Hepatocyte (in vitro differentiated cells): ENCODE measurements around the gene FREY1. TPM values are rescaled to one million over a fixed set of nuclear protein-coding genes. Genes with fewer than 3 reads are reported as not detected.

ENCODE experiments used
- DNase-seq: peaks from one replicate; pipeline ENCODE4 v3.0.0-alpha.2; 2016; ENCODE audit warnings: low spot score
- H2AFZ ChIP-seq: fragments of 200-600 bp; sonication (generic); 2 replicates; pipeline ENCODE4 v1.6.0; 2016; ENCODE audit warnings: antibody characterized with exemption, mild to moderate bottlenecking
- H3K27ac ChIP-seq: fragments of 200-600 bp; sonication (generic); 2 replicates; pipeline ENCODE4 v1.5.1; 2016; ENCODE audit warnings: mild to moderate bottlenecking
- H3K27me3 ChIP-seq: fragments of 200-600 bp; sonication (generic); 2 replicates; pipeline ENCODE4 v1.6.1; 2016
- H3K36me3 ChIP-seq: fragments of 200-600 bp; sonication (generic); replicated peaks from 2 replicates; pipeline ENCODE4 v1.5.1; 2016; ENCODE audit warnings: low read depth; ENCODE audit not compliant: insufficient read depth
- H3K4me1 ChIP-seq: fragments of 200-600 bp; sonication (generic); 2 replicates; pipeline ENCODE4 v1.5.1; 2016; ENCODE audit warnings: mild to moderate bottlenecking, moderate library complexity; ENCODE audit not compliant: insufficient read depth
- H3K4me2 ChIP-seq: fragments of 200-600 bp; sonication (generic); 2 replicates; pipeline ENCODE4 v1.6.0; 2016
- H3K4me3 ChIP-seq: fragments of 200-600 bp; sonication (generic); 2 replicates; pipeline ENCODE4 v1.5.1; 2016; ENCODE audit warnings: mild to moderate bottlenecking
- H3K79me2 ChIP-seq: fragments of 200-600 bp; sonication (generic); 2 replicates; pipeline ENCODE4 v1.6.0; 2017; ENCODE audit warnings: mild to moderate bottlenecking
- H3K9me2 ChIP-seq: fragments of 200-600 bp; sonication (generic); replicated peaks from 2 replicates; pipeline ENCODE4 v1.6.0; 2017; ENCODE audit warnings: mild to moderate bottlenecking; ENCODE audit not compliant: insufficient read depth
- H3K9me3 ChIP-seq: fragments of 200-600 bp; sonication (generic); 2 replicates; pipeline ENCODE4 v1.5.1; 2016; ENCODE audit warnings: low read depth, mild to moderate bottlenecking
- H4K20me1 ChIP-seq: fragments of 200-600 bp; sonication (generic); 2 replicates; pipeline ENCODE4 v1.6.0; 2016; ENCODE audit warnings: mild to moderate bottlenecking; ENCODE audit not compliant: insufficient read depth, poor library complexity, severe bottlenecking
- CTCF ChIP-seq: fragments of 200-600 bp; sonication (generic); IDR thresholded peaks from 2 replicates; pipeline ENCODE4 v1.5.1; 2016; ENCODE audit warnings: antibody characterized with exemption, mild to moderate bottlenecking; ENCODE audit not compliant: poor library complexity
- EZH2 ChIP-seq: fragments of 200-600 bp; sonication (generic); IDR thresholded peaks from 2 replicates; pipeline ENCODE4 v1.6.1; 2016; ENCODE audit warnings: antibody characterized with exemption, mild to moderate bottlenecking, borderline replicate concordance
- EZH2phosphoT487 ChIP-seq: fragments of 200-600 bp; sonication (generic); IDR thresholded peaks from one replicate; pipeline ENCODE4 v1.6.1; 2018; ENCODE audit warnings: antibody characterized with exemption, mild to moderate bottlenecking, low read depth, moderate library complexity; ENCODE audit not compliant: unreplicated experiment, severe bottlenecking
- WGBS: methylation state at CpG from one replicate; pipeline ENCODE4 v1.1.6; 2016; ENCODE audit warnings: low lambda C conversion rate; ENCODE audit errors: missing lambda C conversion rate; 5-methylcytosine and 5-hydroxymethylcytosine counted together
- polyA plus RNA-seq: library from polyadenylated mRNA; unstranded; fragments of >200 nt; fragmentation: Nextera tagmentation; extraction: Ambion mirVana; gene quantifications from 2 replicates; pipeline ENCODE4 v1.2.1, GENCODE V29; 2016
- total RNA-seq: library from RNA; depleted of rRNA; stranded (reverse); fragments of >200 nt; gene quantifications from 2 replicates; pipeline ENCODE4 v1.2.3, GENCODE V29; 2014

FREY1 gene
- total and polyA plus RNA-seq, 2 experiments from 2014 or later: not detected

DNA sequence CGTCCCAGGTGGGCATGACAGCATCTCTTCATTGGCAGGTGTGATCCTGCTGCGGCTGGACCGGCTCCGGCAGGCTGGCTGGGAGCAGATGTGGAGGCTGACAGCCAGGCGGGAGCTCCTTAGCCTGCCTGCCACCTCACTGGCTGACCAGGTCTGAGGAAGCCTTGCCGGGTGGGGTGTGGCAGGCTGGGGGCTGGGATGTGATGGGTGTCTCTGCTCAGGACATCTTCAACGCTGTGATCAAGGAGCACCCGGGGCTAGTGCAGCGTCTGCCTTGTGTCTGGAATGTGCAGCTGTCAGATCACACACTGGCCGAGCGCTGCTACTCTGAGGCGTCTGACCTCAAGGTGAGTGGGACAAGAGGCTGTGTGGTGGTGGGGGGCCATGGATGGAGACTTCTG is 18.9 kb upstream of the FREY1 start:
- H3K4me3 ChIP-seq: no peak overlapping the region

DNA sequence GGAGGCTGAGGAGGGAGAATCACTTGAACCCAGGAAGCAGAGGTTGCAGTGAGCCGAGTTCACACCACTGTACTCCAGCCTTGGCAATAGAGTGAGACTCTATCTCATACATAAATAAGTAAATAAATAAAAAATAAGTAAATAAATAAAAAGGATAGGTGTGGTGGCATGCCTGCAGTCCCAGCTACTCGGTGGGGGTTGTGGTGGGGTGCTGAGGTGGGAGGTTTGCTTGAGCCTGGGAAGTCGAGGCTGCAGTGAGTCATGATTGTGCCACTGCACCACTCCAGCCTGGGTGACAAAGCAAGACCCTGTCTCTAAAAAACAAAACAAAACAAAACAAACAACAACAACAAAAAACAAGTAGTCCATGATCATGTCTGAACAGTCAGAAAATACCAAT is 18.5 kb upstream of the FREY1 start:
- Histone ChIP-seq H3K27ac (no peak overlapping the region), H4K20me1 (no peaks in the 10 kb centered on the region), H2AFZ (no peak overlapping the region), H3K9me2 (no peaks in the 10 kb centered on the region), H3K36me3 (no peaks in the 10 kb centered on the region), H3K9me3 (no peaks in the 10 kb centered on the region), H3K79me2 (no peaks in the 10 kb centered on the region), H3K4me1 (peaks cover 12% of the 10 kb centered on the region), H3K27me3 (peaks cover 8% of the 10 kb centered on the region), H3K4me2 (no peak overlapping the region), H3K4me3 (no peak overlapping the region)
- no peak for DNase-seq
- 90% methylated on average over 3 of the region's 3 CpGs for WGBS
- TF ChIP-seq CTCF (no peak), EZH2phosphoT487 (no peak), EZH2 (no peak)

More for the DNA sequence above, 18.9 kb upstream of the FREY1 start:
- H4K20me1 ChIP-seq: no peaks in the 10 kb centered on the region
- H3K4me1 ChIP-seq: peaks cover 12% of the 10 kb centered on the region
- WGBS: 69% methylated on average over 12 of the region's 12 CpGs
- H3K4me2 ChIP-seq: no peak overlapping the region
- H3K27ac ChIP-seq: no peak overlapping the region
- H3K79me2 ChIP-seq: no peaks in the 10 kb centered on the region
- H3K36me3 ChIP-seq: no peaks in the 10 kb centered on the region
- H3K9me2 ChIP-seq: no peaks in the 10 kb centered on the region
- peaks cover 8% of the 10 kb centered on the region for H3K27me3 ChIP-seq
- no peak for DNase-seq
- H3K9me3 ChIP-seq: no peaks in the 10 kb centered on the region
- H2AFZ ChIP-seq: no peak overlapping the region
- TF ChIP-seq EZH2phosphoT487 (no peak), CTCF (no peak), EZH2 (no peak)

- peaks cover 8% of the 10 kb centered on the region for H3K27me3 ChIP-seq
Measured at GRCh38 chr11:45924927-45925326, 17.9 kb upstream of the FREY1 start.

More at GRCh38 chr11:45924927-45925326, 17.9 kb upstream of the FREY1 start:
- H3K79me2 ChIP-seq: no peaks in the 10 kb centered on the region
- no peaks in the 10 kb centered on the region for H3K9me3 ChIP-seq
- H3K36me3 ChIP-seq: no peaks in the 10 kb centered on the region
- WGBS: 91% methylated on average over 6 of the region's 6 CpGs
- H2AFZ ChIP-seq: no peak overlapping the region
- no peak overlapping the region for H3K27ac ChIP-seq
- no peak overlapping the region for H3K4me2 ChIP-seq
- peaks cover 12% of the 10 kb centered on the region for H3K4me1 ChIP-seq
- H3K4me3 ChIP-seq: no peak overlapping the region
- DNase-seq: no peak
- H3K9me2 ChIP-seq: no peaks in the 10 kb centered on the region
- no peaks in the 10 kb centered on the region for H4K20me1 ChIP-seq
- TF ChIP-seq EZH2 (no peak), CTCF (no peak), EZH2phosphoT487 (no peak)
